ENCODE results near the gene EML6. TPM values are rescaled to one million over a fixed set of nuclear protein-coding genes. Genes with fewer than 3 reads are reported as not detected.

Gene EML6
- total and polyA plus RNA-seq, 10 of the 15 experiments (the other 5 are each of a cell fraction or from before 2014, with no cell fraction given): 0.09 to 0.67 (median 0.21) TPM

- TF ChIP-seq EP300 (IDR thresholded peaks at IDR 0.05; ENCODE audit: borderline replicate concordance in 1 of 2, control insufficient read depth in 1 of 2, low read depth in 2 of 2, low read length in 2 of 2) (no peak), CEBPB (IDR thresholded peaks at IDR 0.05; ENCODE audit: borderline replicate concordance in 1 of 2, low read depth in 2 of 2, low read length in 2 of 2) (no peak), NKRF (conservative IDR thresholded peaks at IDR 0.05) (no peak), ZNF24 (IDR thresholded peaks at IDR 0.05) (no peak), SPI1 (IDR thresholded peaks at IDR 0.05; ENCODE audit: borderline replicate concordance, insufficient read depth, low read depth, low read length) (no peak), NR2C2 (IDR thresholded peaks at IDR 0.05; ENCODE audit: borderline replicate concordance, control insufficient read depth, insufficient read length, low read depth) (no peak)
Measured at GRCh38 chr2:55009277-55010060, 286.0 kb downstream of the EML6 start (continued).

- Histone ChIP-seq H3K9ac (ENCODE audit: control insufficient read depth, insufficient read depth, low read length) (no peak overlapping the region), H3K79me2 (ENCODE audit: control insufficient read depth, insufficient read depth, low read length) (peaks cover 69% of the 10 kb centered on the region), H3K27ac (ENCODE audit: control insufficient read depth, insufficient read depth) (peak overlapping the region; percentile 45), H3K36me3 (ENCODE audit: control insufficient read depth in 2 of 2, insufficient read depth in 2 of 2, low read length in 1 of 2) (no peaks in the 10 kb centered on the region), H4K20me1 (ENCODE audit: control insufficient read depth, insufficient read depth) (no peaks in the 10 kb centered on the region), H3K4me2 (ENCODE audit: control insufficient read depth, insufficient read depth) (peak overlapping the region; percentile 90), H2AFZ (ENCODE audit: control insufficient read depth, low read depth, low read length) (peak overlapping the region; percentile 36), H3K27me3 (replicated peaks in 1 of 2; ENCODE audit: control insufficient read depth in 2 of 2, insufficient read depth in 2 of 2, low read length in 1 of 2) (no peaks in the 10 kb centered on the region), H3K4me3 (peak overlapping the region; percentile 57), H3K4me1 (ENCODE audit: control insufficient read depth, insufficient read depth, low read length) (peaks cover 15% of the 10 kb centered on the region; the same call in 1 of the 2 replicates), H3K9me3 (replicated peaks; ENCODE audit: control insufficient read depth, insufficient read depth, low read length) (no peaks in the 10 kb centered on the region; the same call in 2 of the 3 replicates)
- ChIA-PET CTCF (interaction anchor here (1.1 to 14.8 kb wide), 10 partner anchors 11 to 171 kb away, joined by 3 to 342 read pairs (median 6); no protein-coding TSS in a partner anchor), POLR2A (interaction anchor here (0.6 to 1.9 kb wide), 5 partner anchors 11 to 521 kb away, joined by 3 to 9 read pairs (median 4); partner anchors contain the start of gene RTN4), RAD21 (ENCODE audit: unreplicated experiment) (interaction anchor here (0.7 to 5.9 kb wide), 13 partner anchors 9 to 165 kb away, joined by 3 to 49 read pairs (median 5); partner anchors contain the start of gene RTN4), SMC1A (ENCODE audit: uncharacterized antibody, unreplicated experiment) (interaction anchor here (0.6 to 12.9 kb wide), 21 partner anchors 9 to 537 kb away, joined by 3 to 260 read pairs (median 4); partner anchors contain the start of gene RTN4)
- in situ Hi-C loops (cut with MboI) (no loop called here), intact Hi-C loops (cut with micrococcal nuclease; ENCODE audit: unreplicated experiment) (loop anchor here (5.0 kb wide), 1 partner anchor 248 kb away; no protein-coding TSS in a partner anchor)
- DNase-seq (ENCODE audit: low read depth, low spot score) (peak; percentile 60), ATAC-seq (peak; percentile 93), FAIRE-seq (peak; percentile 61)
- BruUV-seq (replicated peaks): no TSS peak
- 45% methylated on average over 5 of the region's 5 CpGs for WGBS (ENCODE audit: insufficient coverage, insufficient replicate concordance, low lambda C conversion rate, missing lambda C conversion rate)
- peak; percentile 65 to 73; a peak in 3 of 4 replicates for TF ChIP-seq BHLHE40 (IDR thresholded peaks at IDR 0.05; ENCODE audit: borderline replicate concordance in 1 of 2, low read depth in 2 of 2, low read length in 1 of 2)
- TF ChIP-seq NFYA (IDR thresholded peaks at IDR 0.05; ENCODE audit: borderline replicate concordance, low read depth, low read length): no peak
- TF ChIP-seq SMARCA5 (IDR thresholded peaks at IDR 0.05): 0 out of 2 replicates have a peak, but pooled peaks have one; percentile 46
- TF ChIP-seq MEF2A (IDR thresholded peaks at IDR 0.05; ENCODE audit: insufficient read depth, low read depth, low read length): no peak
- no peak for TF ChIP-seq ASH2L (IDR thresholded peaks at IDR 0.05; ENCODE audit: borderline replicate concordance, low read depth)
- no peak for TF ChIP-seq E2F8 (IDR thresholded peaks at IDR 0.05; ENCODE audit: low read depth, partially characterized antibody)
- no peak for TF ChIP-seq FOXK2 (IDR thresholded peaks at IDR 0.05)
- TF ChIP-seq ZBED1 (IDR thresholded peaks at IDR 0.05; ENCODE audit: borderline replicate concordance): no peak
Measured at GRCh38 chr2:55010149-55010591, 286.7 kb downstream of the EML6 start.

Data from GM12878 (cell line).